ENCODE measurements around the gene SLC22A4.

Gene SLC22A4

GRCh38 chr5:132342291-132343180 is 48.3 kb downstream of the SLC22A4 start:
- no peak for DNase-seq (ENCODE audit: low read depth in 2 of 2)

- DNase-seq (ENCODE audit: low read depth in 2 of 2), result no peak
Measured at GRCh38 chr5:132344775-132345514, 50.8 kb downstream of the SLC22A4 start.

GRCh38 chr5:132353486-132353995 is 59.3 kb downstream of the SLC22A4 start:
- DNase-seq (ENCODE audit: low read depth in 2 of 2), result no peak

- no peak for DNase-seq (ENCODE audit: low read depth in 2 of 2)
Measured at GRCh38 chr5:132354381-132355139, 60.4 kb downstream of the SLC22A4 start.

DNA sequence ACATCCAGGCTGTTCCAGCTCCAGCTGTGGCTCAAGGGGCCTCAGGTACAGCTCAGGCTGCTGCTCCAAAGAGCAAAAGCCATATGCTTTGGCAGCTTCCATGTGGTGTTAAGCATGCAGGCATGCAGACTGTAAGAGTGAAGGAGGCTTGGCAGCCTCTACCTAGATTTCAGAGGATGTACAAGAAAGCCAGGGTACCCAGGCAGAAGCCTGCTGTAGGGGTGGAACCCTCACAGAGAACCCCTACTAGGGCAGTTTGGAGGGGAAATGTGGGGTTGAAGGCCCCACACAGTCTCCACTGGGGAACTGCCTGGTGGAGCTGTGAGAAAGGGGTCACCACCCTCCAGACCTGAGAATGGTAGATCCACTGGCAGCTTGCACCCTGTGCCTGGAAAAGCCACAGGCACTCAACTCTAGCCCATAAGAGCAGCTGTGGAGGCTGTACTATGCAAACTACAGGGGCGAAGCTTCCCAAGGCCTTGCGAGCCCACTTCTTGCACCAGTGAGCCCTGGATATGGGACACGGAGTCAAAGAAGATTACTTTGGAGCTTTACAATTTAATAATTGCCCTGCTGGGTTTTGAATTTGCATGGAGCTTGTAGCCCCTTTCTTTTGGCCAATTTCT is 61.1 kb downstream of the SLC22A4 start:
- no peak for DNase-seq (ENCODE audit: low read depth in 2 of 2)

DNA sequence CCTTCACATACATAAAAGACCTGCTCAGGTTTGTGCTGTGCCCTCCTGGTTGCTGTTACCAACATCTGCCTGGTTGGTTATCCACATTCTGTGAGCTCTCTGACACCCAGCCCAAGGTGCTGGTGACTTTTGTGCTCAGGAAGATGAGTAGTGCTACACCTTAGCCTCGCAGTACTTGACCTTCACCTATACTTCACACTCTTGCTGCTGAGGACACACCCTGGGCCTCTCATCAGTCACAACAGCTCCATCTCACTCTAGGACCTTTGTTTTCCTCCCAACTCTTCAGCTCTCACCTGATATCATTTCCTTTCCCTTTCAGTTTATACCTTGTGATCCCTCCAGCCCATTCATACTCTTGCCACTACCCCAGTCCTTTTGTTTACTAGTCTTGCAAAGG is 64.6 kb downstream of the SLC22A4 start:
- no peak for DNase-seq (ENCODE audit: low read depth in 2 of 2)

DNA sequence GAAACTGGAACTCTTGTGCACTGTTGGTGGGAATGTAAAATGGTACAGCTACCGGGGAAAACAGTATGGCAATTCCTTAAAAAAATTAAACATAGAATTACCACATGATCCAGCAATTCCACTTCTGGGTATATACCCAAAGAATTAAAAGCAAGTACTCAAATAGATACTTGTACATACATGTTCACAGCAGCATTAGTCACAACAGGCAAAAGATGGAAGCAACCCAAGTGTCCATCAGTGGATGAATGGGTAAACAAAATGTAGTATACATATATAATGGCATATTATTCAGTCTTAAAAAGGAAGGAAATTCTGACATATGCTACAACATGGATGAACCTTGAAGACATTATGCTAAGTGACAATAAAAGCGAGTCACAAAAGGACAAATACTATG is 67.9 kb downstream of the SLC22A4 start:
- no peak for DNase-seq (ENCODE audit: low read depth in 2 of 2)

DNA sequence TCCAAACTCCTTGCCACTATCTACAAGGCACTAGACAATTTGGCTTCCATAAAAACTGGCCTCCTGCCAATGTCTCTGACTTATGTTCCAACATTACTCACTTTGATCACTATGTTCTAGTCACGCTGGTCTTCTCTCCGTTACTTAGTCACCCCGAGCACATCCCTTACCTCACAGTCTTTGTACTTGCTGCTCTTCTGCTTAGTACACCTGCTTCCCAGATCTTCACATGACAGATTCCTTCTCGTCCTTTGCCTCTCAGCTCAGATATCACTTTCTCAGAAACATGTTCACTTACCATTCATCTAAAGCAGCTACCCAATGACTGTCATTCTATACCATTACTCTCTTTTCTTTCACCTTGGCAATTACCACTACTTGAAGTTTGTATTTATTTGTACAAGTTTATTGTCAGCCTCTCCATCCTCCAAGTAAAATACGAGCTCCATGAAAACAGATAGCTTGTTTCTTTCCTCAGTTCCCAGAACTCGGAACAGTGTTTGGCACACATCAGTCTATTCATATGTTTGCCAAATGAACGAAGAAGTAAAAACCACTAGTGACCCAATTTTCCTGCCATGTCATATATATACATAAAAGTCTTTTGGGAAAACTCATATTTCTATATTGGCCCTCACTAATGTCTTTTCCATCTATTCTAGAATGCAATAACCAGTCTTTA is 69.4 kb downstream of the SLC22A4 start:
- DNase-seq (ENCODE audit: low read depth in 2 of 2), result no peak

GRCh38 chr5:132364319-132364718 is 70.1 kb downstream of the SLC22A4 start:
- DNase-seq (ENCODE audit: low read depth in 2 of 2), result no peak

DNA sequence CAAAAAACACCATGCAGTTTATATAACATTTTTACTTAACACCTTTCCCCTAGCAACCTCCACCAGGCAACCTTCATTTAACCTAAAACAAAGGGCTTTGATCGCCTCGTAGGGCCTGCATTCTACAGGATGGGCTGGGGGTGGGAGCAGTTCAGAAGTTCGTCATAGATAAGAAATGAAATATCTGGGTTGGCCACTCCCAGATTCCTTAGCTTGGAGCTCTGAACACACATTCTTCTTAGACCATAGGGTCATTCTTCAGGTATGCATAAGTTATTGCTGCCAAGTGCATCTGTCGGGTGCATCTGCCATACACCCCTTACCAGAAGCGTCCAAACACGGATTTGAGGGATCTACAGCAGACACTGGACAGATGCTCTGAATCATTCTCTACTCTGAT is 71.0 kb downstream of the SLC22A4 start:
- no peak for DNase-seq (ENCODE audit: low read depth in 2 of 2)

GRCh38 chr5:132368186-132368585 is 74.0 kb downstream of the SLC22A4 start:
- DNase-seq (ENCODE audit: low read depth in 2 of 2), result no peak

DNA sequence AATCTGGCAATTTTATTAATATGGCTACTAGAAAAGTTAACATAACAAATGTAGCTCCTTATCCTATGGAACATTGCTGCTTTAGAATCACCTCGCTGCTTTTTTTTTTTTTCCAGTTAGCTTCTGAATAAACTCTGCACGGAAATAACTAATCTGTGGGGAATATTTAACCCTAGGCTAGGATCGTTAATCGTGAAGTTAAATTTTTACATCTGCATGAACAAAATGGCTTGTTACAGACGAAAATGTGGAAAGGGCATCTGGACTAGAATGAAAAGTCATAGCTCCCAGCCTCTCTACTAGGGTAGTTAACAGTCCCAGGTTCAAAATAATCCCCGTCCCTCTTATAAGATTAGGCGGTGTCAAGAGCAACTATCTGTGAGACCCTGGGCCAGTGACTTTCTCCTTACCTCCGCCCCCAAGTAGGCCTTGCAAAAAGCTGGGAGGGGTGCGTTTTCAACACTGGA is 74.8 kb downstream of the SLC22A4 start:
- no peak for DNase-seq (ENCODE audit: low read depth in 2 of 2)

DNA sequence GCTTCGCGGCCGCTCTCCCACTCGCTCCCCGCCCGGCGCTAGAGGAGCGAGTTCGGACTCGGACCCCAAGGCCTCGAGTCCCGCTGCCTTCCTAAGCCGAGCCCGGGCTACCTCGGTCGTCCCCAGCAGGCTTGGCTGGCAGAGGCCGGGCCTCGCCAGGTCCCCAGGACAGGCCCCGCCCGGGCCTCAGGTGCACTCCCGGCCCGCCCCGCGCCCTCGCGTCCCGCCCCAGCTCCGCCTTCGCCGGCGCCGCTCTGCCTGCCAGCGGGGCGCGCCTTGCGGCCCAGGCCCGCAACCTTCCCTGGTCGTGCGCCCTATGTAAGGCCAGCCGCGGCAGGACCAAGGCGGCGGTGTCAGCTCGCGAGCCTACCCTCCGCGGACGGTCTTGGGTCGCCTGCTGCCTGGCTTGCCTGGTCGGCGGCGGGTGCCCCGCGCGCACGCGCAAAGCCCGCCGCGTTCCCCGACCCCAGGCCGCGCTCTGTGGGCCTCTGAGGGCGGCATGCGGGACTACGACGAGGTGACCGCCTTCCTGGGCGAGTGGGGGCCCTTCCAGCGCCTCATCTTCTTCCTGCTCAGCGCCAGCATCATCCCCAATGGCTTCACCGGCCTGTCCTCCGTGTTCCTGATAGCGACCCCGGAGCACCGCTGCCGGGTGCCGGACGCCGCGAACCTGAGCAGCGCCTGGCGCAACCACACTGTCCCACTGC is 75.4 kb downstream of the SLC22A4 start, which contains the start of gene SLC22A5:
SLC22A5 (plus strand) TSS at position 237 of the 707 bp plus-strand sequence; CDS start at position 500, 263 bp downstream.
- DNase-seq (ENCODE audit: low read depth in 2 of 2), result peak; percentile 60 to 61

- no peak for DNase-seq (ENCODE audit: low read depth in 2 of 2)
Measured at GRCh38 chr5:132370181-132370970, 76.2 kb downstream of the SLC22A4 start.

GRCh38 chr5:132370971-132371602 is 76.9 kb downstream of the SLC22A4 start:
- no peak for DNase-seq (ENCODE audit: low read depth in 2 of 2)

GRCh38 chr5:132371603-132371994 is 77.4 kb downstream of the SLC22A4 start:
- DNase-seq (ENCODE audit: low read depth in 2 of 2), result no peak

DNA sequence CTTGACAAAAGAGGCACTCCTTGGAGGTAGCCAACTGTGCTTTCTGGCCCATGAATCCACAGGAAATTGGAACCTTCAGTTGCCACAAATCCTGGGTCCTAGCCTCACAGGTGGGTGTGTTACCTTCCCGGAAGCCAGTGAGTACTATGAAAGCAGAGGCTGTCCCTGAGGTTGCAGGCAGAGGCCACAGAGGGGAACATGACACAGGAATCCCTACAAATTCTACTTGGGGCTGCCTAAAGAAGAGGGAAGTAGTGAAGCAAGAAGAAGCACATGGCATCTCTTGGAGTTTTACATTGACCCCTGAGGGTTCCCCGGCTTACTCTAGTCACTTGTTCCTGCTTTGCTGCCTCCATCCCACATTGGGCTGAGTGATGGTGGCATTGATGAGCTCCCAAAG is 77.9 kb downstream of the SLC22A4 start:
- DNase-seq (ENCODE audit: low read depth in 2 of 2), result no peak

DNA sequence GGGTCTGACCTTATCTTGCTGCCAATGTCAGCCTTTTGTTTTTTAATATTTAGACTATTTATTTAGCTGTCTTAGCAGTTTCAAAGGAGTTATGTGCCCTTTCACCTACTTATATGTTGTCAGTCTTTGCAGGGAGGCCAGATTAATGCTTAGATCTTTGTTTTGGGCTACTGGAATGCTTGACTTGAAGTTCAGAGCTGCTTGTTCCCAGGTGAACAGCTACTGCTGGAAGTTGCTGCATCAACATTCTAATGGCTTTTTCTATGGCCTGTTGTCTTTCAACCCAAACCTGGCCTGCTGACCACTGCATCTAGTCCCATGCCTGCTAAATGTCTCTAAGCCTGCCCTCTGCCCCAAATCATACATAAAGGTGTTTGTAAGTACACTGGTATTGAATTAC is 78.3 kb downstream of the SLC22A4 start:
- DNase-seq (ENCODE audit: low read depth in 2 of 2), result no peak

- DNase-seq (ENCODE audit: low read depth in 2 of 2), result no peak
Measured at GRCh38 chr5:132375957-132376356, 81.8 kb downstream of the SLC22A4 start.
